NB4 (cell line): ENCODE measurements around the gene CLEC16A.

Experiments
- DNase-seq: peaks from one replicate; pipeline ENCODE4 v3.0.0; 2010; ENCODE audit warnings: low read depth
- H3K4me3 ChIP-seq: one replicate; pipeline ENCODE4 v1.5.1; 2011; ENCODE audit warnings: mild to moderate bottlenecking, low read depth, low read length, moderate library complexity
- CTCF ChIP-seq: IDR thresholded peaks from one replicate; pipeline ENCODE4 v1.5.1; 2012; ENCODE audit warnings: low read depth, low read length
- MYC ChIP-seq: IDR thresholded peaks from 2 replicates; pipeline ENCODE4 v1.6.1; 2011; ENCODE audit warnings: low read depth, low read length
- POLR2A ChIP-seq: IDR thresholded peaks from 2 replicates; pipeline ENCODE4 v1.6.1; 2011; ENCODE audit warnings: mild to moderate bottlenecking; ENCODE audit not compliant: insufficient read length; ENCODE audit errors: extremely low read depth
- TF ChIP-seq, protein P1 (sequence below): IDR thresholded peaks from 2 replicates; pipeline ENCODE4 v1.6.1; 2011; ENCODE audit warnings: low read depth, low read length

The CLEC16A gene

GRCh38 chr16:11093572-11094074 lies 149.3 kb downstream of the CLEC16A start:
- TF ChIP-seq CTCF (no peak), POLR2A (no peak), MYC (no peak)
- TF ChIP-seq, protein P1, sequence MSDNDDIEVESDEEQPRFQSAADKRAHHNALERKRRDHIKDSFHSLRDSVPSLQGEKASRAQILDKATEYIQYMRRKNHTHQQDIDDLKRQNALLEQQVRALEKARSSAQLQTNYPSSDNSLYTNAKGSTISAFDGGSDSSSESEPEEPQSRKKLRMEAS: no peak
- no peak for DNase-seq
- no peak overlapping the region for H3K4me3 ChIP-seq

- no peak overlapping the region for H3K4me3 ChIP-seq
- DNase-seq: peak; percentile 94
- TF ChIP-seq MYC: peak; percentile 39; the same call in 1 of the 2 replicates
- TF ChIP-seq CTCF: no peak
- TF ChIP-seq, protein P1: peak; percentile 48; the same call in 1 of the 2 replicates
- no peak for TF ChIP-seq POLR2A
These were observed 149.9 kb downstream of the CLEC16A start for GRCh38 chr16:11094075-11094856.

DNA sequence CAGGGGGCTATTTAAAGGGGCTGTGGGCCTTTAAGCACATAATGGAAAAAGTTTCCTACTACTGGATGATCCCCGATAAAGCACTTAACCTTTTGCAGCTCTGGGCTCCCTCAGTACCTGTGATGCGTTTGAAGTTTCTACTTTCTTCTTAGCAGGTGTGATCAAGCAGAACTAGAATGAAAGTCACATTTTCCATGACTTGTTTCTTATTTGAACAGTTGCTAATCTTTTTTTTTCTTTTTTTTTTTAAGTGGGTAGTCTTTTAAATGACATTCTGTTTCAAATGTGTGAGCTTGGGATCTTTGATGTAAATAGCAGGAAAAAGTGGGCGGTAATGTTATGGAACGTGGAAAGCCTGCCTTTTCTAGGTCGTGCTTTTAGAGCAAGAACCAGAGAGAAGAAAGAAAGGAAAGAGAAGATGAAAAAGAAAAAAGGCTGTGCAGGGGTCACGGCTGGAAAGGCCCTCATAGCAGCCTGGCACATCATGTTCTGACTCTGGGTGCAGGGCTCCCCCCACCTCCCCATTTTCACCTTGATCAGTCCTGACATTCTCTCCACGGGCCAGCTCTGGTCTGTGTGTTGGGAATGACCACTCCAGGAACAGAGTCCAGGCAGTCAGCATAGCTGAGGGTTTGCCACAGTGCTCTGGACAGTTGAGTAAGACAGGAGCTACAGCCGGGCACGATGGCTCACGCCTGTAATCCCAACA lies 150.6 kb downstream of the CLEC16A start:
- DNase-seq: no peak
- TF ChIP-seq, protein P1: no peak
- H3K4me3 ChIP-seq: no peak overlapping the region

- no peak for TF ChIP-seq CTCF
- TF ChIP-seq MYC: no peak
- TF ChIP-seq, protein P1: no peak
- no peak for TF ChIP-seq POLR2A
- H3K4me3 ChIP-seq: no peak overlapping the region
- no peak for DNase-seq
These were observed 151.6 kb downstream of the CLEC16A start for GRCh38 chr16:11095935-11096334.

- no peak for DNase-seq
- TF ChIP-seq POLR2A (no peak), CTCF (no peak), MYC (no peak)
- TF ChIP-seq, protein P1: no peak
- no peak overlapping the region for H3K4me3 ChIP-seq
These were observed 152.9 kb downstream of the CLEC16A start for GRCh38 chr16:11097094-11097786.
